ENCODE results near the gene CUX1.
"Not testable (repeated sequence)": the region's sequence is repeated elsewhere in the genome, so short reads cannot be mapped to it uniquely, and the experiment has no call there.

CUX1 gene

DNA sequence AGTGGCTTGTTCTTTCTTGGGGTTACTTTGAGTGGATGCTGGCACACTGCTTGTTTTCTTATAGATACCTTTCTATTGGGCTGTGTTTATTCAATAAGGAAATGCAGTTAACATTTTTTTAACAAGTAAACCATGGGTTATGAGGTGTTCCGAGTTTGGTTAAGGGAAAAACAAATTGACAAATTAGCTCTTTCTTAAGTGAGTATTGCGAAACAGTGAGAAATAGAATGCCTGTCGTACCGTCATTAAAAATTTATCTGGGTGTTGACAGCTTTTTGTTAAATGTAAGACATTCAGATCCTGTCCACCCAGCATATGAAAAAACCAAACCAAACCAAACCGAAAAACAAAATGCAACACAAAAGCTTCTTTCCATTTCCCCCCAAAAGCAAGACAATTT lies 6.2 kb downstream of the CUX1 start:
- no peak for DNase-seq (ENCODE audit: low spot score)

DNA sequence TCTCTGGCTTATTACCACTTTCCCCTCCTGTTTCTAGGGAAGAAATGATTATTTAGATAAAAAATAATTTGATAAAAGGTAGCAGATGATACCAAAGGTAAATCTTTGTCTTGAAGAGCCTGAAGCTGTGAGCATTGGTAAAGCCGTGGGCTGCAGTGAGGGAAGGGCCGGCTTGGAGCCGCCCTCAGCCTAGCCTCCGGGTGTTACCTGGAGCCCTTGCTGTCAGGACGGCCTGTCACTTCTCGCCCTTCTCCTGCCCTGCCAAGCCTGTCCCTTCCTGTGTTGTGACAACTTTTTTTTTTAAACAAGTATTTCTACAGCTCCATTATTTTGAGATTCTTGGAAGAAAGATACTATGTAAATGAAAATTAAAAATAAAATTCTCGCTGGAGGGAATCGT lies 7.0 kb downstream of the CUX1 start:
- no peak for DNase-seq (ENCODE audit: low spot score)

DNA sequence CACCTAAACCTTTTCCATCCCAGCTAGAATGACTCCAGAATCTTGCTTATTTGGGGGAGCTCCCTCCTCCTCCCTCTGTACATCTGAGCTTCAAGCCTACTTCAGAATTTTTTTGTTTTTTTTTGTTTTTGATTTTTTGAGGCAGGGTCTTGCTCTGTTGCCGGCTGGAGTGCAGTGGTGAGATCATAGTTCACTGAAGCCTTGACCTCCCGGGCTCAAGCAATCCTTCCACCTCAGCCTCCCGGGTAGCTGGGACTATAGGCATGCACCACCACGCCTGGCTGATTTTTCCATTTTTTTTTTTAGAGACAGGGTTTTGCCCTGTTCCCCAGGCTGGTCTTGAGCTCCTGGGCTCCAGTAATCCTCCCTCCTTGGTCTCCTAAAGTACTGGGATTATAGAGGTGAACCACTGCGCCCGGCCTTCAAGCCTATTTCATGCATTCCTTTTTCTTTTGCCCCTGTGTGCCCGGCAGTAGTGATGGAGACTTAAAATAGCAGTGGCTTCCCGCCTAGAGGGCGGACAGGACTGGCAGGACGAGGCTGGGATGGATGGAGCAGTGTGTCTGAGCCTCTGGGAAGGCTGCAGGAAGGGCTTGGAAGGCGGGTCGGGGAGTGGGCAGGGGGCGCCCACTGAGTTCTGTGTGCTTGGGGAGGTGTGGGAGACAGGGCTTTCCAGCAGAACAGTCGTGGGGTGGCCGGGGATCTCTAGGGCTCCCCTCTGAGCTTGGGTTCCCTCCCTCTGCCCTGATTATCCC lies 8.8 kb downstream of the CUX1 start:
- no peak for DNase-seq (ENCODE audit: low spot score)

DNA sequence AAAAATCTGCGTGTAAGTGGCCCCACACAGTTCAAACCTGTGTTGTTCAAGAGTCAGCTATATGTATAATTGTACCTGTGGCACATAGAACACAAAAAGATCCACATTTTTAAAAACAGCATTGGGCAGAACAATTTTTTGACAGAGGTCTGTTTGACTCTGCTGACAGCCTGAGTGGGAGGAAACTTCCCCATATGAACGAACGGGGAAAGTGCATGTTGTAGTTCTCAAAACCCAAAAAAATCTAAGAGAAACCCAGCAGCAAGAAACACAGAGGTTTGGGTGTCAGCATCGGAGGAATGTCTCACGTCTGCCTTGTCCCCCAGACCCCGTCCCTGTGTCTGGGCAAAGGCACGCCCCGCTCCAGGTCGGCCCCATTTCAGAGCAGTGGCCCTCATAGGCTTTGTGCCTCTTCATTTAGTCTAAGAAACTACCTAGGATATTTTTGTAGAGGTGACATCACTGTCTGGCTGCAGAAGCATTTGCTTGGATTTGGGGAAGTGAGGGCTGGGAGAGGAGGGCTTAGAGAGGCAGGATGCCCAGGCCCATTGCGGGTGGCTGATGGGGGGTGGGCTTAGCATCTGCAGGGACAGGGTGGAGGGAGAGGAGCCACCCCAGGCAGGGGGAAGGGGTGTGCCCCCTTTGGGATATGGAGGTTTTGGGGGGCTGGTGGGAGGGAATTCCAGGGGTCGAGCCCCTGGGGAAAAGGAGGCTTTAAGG lies 11.0 kb downstream of the CUX1 start:
- no peak for DNase-seq (ENCODE audit: low spot score)

DNA sequence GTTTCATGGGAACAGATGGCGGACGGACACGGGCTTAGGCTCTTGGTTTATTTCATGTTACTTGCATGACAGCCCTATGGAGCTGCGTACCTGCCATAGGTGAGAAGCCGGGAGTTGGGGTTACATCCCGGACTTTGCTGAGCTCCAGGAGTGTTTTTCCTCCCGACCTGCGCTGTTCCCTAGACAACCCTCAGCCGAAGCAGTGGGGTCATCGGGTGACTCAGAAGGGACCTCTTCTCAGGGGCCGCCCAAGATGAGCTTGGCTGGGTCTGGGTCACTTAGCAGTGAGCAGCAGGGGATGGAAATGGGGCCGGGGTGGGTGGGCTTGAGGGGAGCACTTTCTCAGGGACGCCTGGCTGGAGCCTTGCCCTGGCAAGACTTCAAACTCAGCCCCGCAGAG lies 11.9 kb downstream of the CUX1 start:
- DNase-seq (ENCODE audit: low spot score): no peak

DNA sequence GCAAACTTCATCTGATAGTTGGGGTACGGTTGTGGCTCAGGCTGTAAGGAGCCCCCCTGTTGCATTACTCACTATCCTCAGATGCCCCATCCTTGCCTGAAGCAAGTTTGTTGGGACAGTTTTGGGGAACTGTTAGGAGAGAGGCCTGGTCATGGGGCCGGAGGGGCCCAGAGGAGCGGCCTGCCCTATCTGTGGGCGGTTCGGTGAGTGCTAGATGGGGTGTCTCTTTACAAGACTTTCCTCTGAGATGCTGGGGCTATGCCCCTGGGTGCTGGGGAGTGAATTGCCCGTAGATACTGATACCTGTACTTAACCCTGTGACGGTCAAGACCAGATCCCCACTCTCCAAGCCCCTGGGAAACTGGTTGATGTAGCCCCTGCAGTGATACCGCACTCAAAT lies 12.4 kb downstream of the CUX1 start:
- no peak for DNase-seq (ENCODE audit: low spot score)

DNA sequence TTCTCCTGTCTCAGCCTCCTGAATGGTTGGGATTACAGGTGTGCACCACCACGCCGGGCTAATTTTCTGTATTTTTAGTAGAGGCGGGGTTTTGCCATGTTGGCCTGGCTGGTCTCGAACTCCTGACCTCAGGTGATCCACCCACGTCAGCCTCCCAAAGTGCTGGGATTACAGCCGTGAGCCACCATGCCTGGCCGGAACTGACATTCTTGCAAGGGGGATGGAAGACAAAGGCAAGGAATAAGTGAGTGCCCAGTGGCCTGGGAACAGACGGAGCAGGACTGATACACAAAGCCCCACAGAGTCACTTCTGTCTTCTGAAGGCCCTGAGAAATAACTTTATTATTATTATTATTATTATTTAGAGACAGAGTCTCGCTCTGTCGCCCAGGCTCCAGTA lies 14.0 kb downstream of the CUX1 start:
- not testable (repeated sequence) for DNase-seq (ENCODE audit: low spot score)

DNA sequence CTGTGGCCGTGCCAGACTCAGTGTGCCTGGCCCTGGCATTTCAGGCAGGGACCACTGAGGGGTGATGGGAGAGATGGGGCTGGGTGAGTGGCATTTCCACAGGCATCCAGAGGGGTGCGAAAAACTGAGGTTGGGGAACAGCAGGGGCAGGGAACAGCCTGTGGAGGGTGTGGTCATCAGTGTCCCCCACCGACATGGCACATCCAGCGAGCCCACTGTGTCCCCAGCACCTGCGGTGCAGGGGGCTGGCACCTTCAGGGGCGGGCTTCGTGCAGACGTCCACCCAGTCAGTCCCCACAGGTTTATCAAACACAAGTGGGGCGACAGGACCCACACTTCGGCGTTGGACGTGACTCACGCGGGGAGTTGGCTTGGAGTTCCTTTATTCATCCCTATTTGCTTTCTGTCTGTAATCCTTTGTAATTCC lies 14.8 kb downstream of the CUX1 start:
- no peak for DNase-seq (ENCODE audit: low spot score)

DNA sequence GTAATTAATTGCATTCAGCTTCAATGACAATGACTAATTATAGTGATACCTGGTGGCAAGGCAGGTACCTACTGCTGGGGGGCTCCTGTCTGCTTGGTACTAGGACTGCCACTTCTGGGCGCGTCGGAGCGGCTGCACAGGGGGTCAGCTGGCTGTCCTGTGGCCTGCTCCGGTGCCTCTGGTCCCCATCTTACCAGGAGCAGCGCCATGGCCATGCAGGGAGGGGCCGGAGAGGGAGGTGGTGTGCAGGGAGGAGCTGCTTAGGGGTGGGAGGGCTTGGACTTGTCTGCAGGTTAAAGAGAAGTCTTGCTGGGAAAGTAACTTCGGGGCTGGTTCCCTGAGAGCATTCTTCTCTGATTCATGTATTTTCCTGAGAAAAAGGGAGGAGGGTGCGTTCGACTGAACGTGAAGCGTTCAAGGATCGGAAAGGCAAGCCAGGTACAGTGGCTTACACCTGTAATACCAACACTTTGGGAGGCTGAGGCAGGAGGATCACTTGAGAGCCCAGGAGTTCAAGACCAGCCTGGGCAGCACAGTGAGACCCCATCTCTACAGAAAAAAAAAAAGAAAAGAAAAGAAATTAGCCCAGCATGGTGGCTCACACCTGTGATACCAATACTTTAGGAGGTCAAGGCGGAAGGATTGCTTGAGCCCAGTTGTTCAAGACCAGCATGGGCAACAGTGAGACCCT lies 15.4 kb downstream of the CUX1 start:
- no peak for DNase-seq (ENCODE audit: low spot score)

DNA sequence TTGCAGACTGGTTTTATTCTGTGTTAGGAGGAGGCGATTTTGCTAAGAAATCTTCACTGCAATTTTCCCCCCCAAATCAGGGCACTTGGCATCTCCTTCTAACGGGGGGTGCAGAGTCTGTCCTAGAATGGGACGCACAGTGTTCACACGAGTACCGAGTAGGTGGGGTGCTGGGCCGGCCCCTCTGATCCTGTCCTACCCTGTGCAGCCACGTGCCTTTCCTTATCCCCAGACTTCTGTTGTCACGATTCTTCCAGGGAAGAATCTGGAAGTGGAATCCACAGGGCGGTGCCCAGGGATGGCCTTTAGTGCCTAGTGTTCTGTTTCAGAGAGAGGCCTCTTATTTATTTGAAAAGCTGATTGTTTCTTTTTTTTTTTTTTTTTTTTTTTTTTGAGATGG lies 16.4 kb downstream of the CUX1 start:
- no peak for DNase-seq (ENCODE audit: low spot score)

DNA sequence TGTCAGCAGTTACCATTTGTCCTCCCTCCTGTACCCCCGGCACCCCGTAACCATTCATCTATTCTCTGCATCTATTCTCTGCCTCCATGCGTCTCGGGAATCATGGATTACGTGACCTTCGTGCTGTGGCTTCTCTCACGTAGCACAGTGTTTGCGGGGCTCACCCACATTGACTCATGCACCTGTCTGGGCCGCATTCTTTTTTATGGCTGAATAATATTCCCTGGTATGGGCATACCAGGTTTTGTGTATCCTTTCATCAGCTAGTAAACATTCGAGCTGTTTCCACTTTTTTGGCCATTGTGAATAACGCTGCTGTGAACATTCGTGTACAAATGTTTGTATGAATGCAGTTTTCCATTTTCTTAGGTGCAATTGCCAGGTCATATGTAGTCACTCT lies 17.7 kb downstream of the CUX1 start:
- no peak for DNase-seq (ENCODE audit: low spot score)

DNA sequence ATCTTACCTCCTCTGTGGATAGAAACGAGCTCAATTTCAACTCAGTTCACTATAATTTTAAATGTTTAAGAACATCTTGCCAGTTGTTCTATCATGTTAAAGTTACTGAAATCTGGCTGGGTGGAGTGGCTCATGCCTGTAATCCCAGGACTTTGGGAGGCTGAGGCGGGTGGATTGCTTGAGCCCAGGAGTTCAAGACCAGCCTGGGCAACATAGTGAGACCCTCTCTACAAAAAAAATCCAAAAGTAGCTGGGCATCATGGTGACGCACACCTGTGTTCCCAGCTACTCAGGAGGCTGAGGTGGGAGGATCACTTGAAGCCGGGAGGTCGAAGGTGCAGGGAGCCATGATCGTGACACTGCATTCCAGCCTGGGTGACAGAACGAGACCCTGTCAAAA lies 20.0 kb downstream of the CUX1 start:
- not testable (repeated sequence) for DNase-seq (ENCODE audit: low spot score)

DNA sequence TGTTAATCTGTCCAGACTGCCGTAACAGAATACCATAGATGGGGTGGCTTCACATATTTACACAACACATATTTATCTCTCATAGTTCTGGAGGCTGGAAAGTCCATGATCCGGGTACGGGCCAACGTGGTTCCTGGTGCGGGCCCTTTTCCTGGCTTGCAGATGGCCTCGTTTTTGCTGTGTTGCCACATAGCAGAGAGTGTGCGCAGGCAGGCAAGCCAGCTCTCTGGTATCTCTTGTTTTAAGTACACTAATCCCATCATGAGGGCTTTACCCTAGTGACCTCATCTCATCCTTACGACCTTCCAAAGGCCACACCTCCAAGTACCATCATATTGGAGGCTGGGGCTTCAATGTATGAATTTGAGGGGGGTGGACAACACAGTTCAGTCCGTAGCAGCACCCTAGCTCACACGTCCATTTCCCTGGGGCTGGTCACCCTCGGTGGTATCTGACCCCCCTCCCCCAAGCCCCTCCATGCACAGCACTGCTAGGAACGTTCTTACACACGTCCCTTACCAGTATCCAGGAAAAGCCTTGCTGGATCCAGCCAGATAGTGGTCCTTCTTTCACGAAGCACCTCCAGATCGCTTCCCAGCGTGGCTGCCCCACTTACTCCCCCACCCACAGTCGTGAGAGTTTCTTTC lies 21.5 kb downstream of the CUX1 start:
- DNase-seq (ENCODE audit: low spot score): no peak

DNA sequence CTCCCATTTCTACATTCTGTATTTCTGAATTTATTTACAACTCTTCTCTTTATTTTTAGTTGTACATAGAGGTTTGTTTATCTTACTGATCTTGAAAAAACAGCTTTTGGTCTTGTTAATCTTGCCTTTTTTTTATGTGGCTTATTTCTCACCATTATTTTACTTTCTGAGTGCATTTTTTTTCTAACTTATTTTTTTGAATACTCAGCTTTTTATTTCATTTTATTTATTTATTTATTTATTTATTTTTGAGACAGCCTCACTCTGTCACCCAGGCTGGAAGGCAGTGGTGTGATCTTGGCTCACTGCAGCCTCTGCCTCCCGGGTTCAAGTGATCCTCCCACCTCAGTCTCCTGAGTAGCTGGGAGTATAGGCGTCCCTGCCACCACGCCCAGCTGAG lies 23.9 kb downstream of the CUX1 start:
- no peak for DNase-seq (ENCODE audit: low spot score)

DNA sequence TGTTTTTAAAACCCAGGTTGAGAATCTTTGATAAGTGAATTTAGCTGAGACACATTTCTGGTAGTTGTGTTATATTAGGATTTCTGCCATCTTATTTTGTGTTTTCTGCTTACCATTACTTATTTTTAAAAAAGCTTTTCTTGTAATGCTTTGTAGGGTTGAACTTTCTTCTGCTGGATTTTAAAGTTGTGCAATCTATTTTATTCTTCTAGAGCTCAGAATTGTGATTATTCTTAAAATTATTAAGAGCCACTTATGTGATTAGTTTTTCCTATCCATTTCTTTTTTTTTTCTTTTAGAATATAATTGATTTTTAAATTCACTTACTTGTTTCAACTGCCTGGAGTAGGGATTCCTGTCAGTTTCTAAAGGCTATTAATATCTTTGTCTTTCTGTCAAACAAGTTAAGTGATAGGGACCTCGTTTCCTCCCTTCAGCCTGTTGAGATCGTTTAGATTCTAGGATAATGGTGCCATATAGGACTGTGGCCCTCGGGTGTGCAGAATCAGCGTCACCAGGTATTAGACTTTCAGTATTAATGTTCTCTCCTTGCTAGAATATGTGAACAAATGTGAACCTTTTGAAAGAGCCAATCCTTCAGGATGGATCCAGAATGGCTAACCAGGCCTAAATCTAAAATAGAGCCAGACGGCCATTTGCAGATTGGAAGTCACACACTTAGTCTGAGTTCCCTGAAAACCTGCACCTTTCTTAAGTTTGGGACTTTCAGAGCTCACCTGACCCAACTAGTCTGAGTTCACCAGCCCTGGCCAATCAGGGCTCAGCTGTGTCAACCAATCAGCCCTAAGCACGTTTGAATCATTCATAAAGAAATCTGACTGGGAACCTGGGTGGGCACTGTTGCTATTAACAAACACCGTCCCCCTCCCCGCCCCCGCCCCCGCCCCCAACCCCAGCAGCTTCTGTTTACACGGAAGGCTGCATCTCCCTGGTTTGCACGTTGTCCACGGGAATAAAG lies 26.2 kb downstream of the CUX1 start:
- DNase-seq (ENCODE audit: low spot score): no peak

DNA sequence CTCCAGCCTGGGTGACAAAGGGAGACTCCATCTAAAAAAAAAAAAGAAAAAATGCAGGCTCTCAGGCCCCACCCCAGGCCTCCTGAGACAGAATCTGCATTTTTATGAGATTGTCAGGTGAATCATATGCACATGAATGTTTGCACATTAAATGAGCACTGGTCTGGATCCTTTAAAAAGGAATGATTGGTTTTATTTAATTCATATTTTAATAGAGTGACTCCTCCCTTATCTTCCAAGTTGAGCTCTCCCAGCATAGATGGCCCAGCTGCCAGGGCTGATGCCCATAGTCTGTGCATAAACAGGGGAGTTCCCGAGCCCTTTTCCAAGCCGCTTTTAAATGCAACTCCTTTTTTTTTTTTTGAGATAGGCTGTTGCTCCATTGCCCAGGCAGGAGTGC lies 28.5 kb downstream of the CUX1 start:
- no peak for DNase-seq (ENCODE audit: low spot score)

DNA sequence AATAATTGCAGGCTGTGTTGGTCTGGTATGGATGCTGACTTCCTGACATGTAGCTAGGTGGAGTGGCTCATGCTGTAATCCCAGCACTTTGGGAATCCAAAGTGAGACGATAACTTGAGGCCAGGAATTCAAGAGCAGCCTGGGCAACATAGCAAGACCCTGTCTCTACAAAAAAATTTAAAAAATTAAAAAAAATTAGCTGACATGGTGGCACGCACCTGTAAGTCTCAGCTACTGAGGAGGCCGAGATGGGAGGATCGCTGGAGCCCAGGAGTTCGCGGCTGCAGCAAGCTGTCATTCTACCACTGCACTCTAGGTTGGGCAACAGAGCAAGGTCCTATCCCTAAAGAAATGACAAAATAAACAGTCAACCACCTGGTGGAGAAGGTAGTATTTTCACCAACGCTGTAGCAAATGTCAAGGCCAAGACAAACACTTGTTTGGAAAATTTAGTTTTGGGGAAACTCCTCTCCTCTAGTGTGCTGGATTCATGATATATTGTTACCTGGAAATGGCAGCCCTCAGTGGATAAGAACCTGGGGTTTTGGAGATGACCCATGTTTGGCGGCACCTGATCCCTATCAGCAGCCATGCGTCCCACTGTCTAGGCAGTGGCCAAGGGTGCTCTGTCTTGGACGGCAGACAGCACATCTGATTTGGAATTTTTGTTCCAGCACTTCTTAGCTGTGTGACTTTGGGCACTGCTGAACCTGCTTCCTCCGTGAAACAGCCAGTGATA lies 29.5 kb downstream of the CUX1 start:
- DNase-seq (ENCODE audit: low spot score): no peak

DNA sequence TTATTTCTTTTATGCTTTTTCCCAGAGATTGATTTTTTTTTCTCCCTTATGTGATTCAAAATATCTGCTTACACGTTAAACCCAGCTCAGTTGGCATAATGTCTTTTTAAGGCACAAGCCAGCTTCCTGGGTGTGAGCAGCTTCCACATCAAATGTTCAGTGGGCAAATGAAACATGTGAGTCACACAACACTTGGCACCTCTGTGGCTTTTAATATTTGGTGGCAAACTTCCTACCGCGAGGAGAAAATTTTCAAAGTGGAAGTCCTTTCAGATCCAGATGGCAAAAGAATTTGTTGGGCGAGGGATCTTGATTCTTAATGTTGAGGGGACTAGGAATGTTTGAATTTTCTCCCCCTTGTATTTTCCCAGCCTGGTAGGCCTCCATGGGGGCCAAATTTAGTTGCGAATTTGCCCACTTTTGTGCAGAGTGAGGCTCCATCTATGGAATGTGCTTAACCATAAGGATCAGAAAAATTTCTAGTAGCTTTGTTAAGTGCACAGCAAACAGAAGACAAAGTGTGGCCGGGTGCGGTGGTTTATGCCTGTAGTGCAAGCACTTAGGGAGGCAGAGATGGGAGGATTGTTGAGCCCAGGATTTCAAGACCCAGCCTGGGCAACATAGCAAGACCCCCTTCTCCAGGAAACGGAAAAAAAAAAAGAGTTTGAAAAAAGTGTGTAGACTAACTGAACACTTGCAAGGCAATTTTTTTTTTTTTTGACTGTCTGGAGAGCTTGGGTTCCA lies 31.0 kb downstream of the CUX1 start:
- DNase-seq (ENCODE audit: low spot score): no peak

DNA sequence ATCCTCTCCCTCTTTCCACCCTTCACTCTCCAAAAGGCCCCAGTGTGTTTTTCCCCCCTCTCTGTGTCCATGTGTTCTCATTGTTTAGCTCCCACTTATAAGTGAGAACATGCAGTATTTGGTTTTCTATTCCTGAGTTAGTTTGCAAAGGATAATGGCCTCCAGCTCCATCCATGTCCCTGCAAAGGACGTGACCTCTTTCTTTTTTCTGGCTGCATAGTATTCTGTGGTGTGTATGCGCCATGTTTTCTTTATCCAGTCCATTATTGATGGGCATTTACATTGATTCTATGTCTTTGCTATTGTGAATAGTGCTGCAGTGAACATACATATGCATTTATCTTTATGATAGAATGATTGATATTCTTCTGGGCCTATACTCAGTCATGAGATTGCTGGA lies 31.9 kb downstream of the CUX1 start:
- not testable (repeated sequence) for DNase-seq (ENCODE audit: low spot score)

DNA sequence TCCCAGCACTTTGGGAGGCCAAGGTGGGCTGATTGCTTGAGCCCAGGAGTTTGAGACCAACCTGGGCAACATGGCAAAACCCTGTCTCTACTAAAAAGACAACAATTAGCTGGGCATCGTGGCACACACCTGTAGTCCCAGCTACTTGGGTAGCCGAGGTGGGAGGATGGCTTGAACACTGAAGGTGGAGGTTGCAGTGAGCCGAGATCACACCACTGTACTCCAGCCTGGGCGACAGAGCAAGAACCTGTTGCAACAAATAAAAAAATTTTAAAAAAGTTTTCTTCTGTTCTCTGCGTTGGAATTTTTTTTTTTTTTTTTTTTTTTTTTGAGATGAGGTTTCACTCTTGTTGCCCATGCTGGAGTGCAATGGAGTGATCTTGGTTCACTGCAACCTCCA lies 34.9 kb downstream of the CUX1 start:
- not testable (repeated sequence) for DNase-seq (ENCODE audit: low spot score)

Data from HuH-7.5 (cell line).